HEK293T (cell line): ENCODE data around the gene BPI.

Source experiments
- BHLHE40 ChIP-seq: fragments of 450-650 bp; IDR thresholded peaks from 2 replicates; pipeline ENCODE4 v1.6.1; 2016; ENCODE audit warnings: mild to moderate bottlenecking, moderate library complexity, borderline replicate concordance
- FOXA1 ChIP-seq: fragments of 450-650 bp; IDR thresholded peaks from 2 replicates; pipeline ENCODE4 v1.6.1; 2016; ENCODE audit warnings: mild to moderate bottlenecking
- FOXK2 ChIP-seq: fragments of 450-650 bp; IDR thresholded peaks from 2 replicates; pipeline ENCODE4 v1.6.1; 2016; ENCODE audit warnings: mild to moderate bottlenecking
- HDGF ChIP-seq: fragments of 450-650 bp; IDR thresholded peaks from 2 replicates; pipeline ENCODE4 v1.6.1; 2017; ENCODE audit warnings: antibody characterized with exemption, borderline replicate concordance
- L3MBTL2 ChIP-seq: fragments of 450-650 bp; conservative IDR thresholded peaks from 2 replicates; pipeline ENCODE4 v1.6.1; 2016; ENCODE audit warnings: mild to moderate bottlenecking
- NFRKB ChIP-seq: fragments of 450-650 bp; IDR thresholded peaks from 2 replicates; pipeline ENCODE4 v1.6.1; 2016; ENCODE audit warnings: mild to moderate bottlenecking, moderate library complexity
- PKNOX1 ChIP-seq: fragments of 450-650 bp; IDR thresholded peaks from 2 replicates; pipeline ENCODE4 v1.6.1; 2016
- SP1 ChIP-seq: fragments of 450-650 bp; IDR thresholded peaks from 2 replicates; pipeline ENCODE4 v1.6.1; 2017
- TARDBP ChIP-seq: fragments of 450-650 bp; IDR thresholded peaks from 2 replicates; pipeline ENCODE4 v1.6.1; 2016

GRCh38 chr20:38296433-38296832 lies 7.5 kb upstream of the BPI start:
- no peak for TF ChIP-seq NFRKB
- TF ChIP-seq TARDBP, result no peak
- no peak for TF ChIP-seq PKNOX1
- no peak for TF ChIP-seq BHLHE40
- no peak for TF ChIP-seq HDGF
- TF ChIP-seq SP1, result no peak
- no peak for TF ChIP-seq FOXA1
- no peak for TF ChIP-seq L3MBTL2
- no peak for TF ChIP-seq FOXK2
